H9 (cell line): ENCODE results near the gene IL5RA. TPM values are rescaled to one million over a fixed set of nuclear protein-coding genes. Genes with fewer than 3 reads are reported as not detected.

Source experiments
- DNase-seq: peaks from one replicate; pipeline ENCODE4 v3.0.0-alpha.2; 2017
- H2AFZ ChIP-seq: one replicate; pipeline ENCODE4 v1.6.1; 2013; ENCODE audit warnings: mild to moderate bottlenecking, low read length, control low read depth, moderate library complexity
- H2AK5ac ChIP-seq: 2 replicates; pipeline ENCODE4 v1.6.1; 2013; ENCODE audit warnings: low read length, control low read depth, mixed read lengths; ENCODE audit not compliant: insufficient read length
- H2BK120ac ChIP-seq: one replicate; pipeline ENCODE4 v1.6.1; 2013; ENCODE audit warnings: low read depth, mild to moderate bottlenecking, low read length, control low read depth, inconsistent platforms; ENCODE audit not compliant: poor library complexity, severe bottlenecking
- H2BK12ac ChIP-seq: 2 replicates; pipeline ENCODE4 v1.6.1; 2013; ENCODE audit warnings: low read length, control low read depth, mixed read lengths, low read depth; ENCODE audit not compliant: insufficient read length
- H2BK15ac ChIP-seq: 2 replicates; pipeline ENCODE4 v1.6.1; 2013; ENCODE audit warnings: low read depth, low read length, control low read depth
- H2BK20ac ChIP-seq: one replicate; pipeline ENCODE4 v1.6.1; 2013; ENCODE audit warnings: low read depth, mild to moderate bottlenecking, low read length, control low read depth, inconsistent platforms; ENCODE audit not compliant: poor library complexity, severe bottlenecking
- H2BK5ac ChIP-seq: 2 replicates; pipeline ENCODE4 v1.6.1; 2013; ENCODE audit warnings: low read length, control low read depth, mixed read lengths; ENCODE audit not compliant: insufficient read length
- H3K14ac ChIP-seq: 2 replicates; pipeline ENCODE4 v1.6.1; 2013; ENCODE audit warnings: low read length, control low read depth; ENCODE audit not compliant: insufficient read depth
- H3K18ac ChIP-seq: 2 replicates; pipeline ENCODE4 v1.6.1; 2013; ENCODE audit warnings: low read depth, mild to moderate bottlenecking, mixed read lengths, low read length, control low read depth; ENCODE audit not compliant: insufficient read length
- H3K23ac ChIP-seq: 2 replicates; pipeline ENCODE4 v1.6.1; 2013; ENCODE audit warnings: low read length, control low read depth, mixed read lengths, low read depth; ENCODE audit not compliant: insufficient read length
- H3K23me2 ChIP-seq: 2 replicates; pipeline ENCODE4 v1.6.1; 2013; ENCODE audit warnings: low read depth, mild to moderate bottlenecking, mixed read lengths, low read length, control low read depth; ENCODE audit not compliant: insufficient read length, poor library complexity, severe bottlenecking
- H3K27ac ChIP-seq: 2 replicates; pipeline ENCODE4 v1.5.1; 2013; ENCODE audit warnings: low read length, control low read depth, mixed read lengths, low read depth; ENCODE audit not compliant: insufficient read length
- H3K27me3 ChIP-seq: 2 replicates; pipeline ENCODE4 v1.6.1; 2013; ENCODE audit warnings: low read length, control low read depth, inconsistent platforms; ENCODE audit not compliant: insufficient read depth
- H3K4ac ChIP-seq: 2 replicates; pipeline ENCODE4 v1.6.1; 2013; ENCODE audit warnings: low read depth, mild to moderate bottlenecking, control low read depth, inconsistent platforms, low read length, moderate library complexity
- H3K4me1 ChIP-seq: 2 replicates; pipeline ENCODE4 v1.6.1; 2013; ENCODE audit warnings: low read length, control low read depth, inconsistent platforms; ENCODE audit not compliant: insufficient read depth
- H3K4me2 ChIP-seq: 2 replicates; pipeline ENCODE4 v1.6.1; 2013; ENCODE audit warnings: low read length, control low read depth, mixed read lengths; ENCODE audit not compliant: insufficient read length, insufficient read depth
- H3K56ac ChIP-seq: 2 replicates; pipeline ENCODE4 v1.6.1; 2013; ENCODE audit warnings: low read depth, mild to moderate bottlenecking, mixed read lengths, low read length, control low read depth; ENCODE audit not compliant: insufficient read length
- H3K79me1 ChIP-seq: 2 replicates; pipeline ENCODE4 v1.6.1; 2013; ENCODE audit warnings: low read depth, mild to moderate bottlenecking, moderate library complexity, low read length, control low read depth, inconsistent platforms; ENCODE audit not compliant: insufficient read depth, poor library complexity, severe bottlenecking
- H3K79me2 ChIP-seq: 2 replicates; pipeline ENCODE4 v1.6.1; 2013; ENCODE audit warnings: low read length, control low read depth, inconsistent platforms; ENCODE audit not compliant: insufficient read depth
- H3K9ac ChIP-seq: 2 replicates; pipeline ENCODE4 v1.6.1; 2013; ENCODE audit warnings: low read length, control low read depth, mixed read lengths; ENCODE audit not compliant: insufficient read length; ENCODE audit errors: extremely low read depth
- H3K9me3 ChIP-seq: one replicate; pipeline ENCODE4 v1.6.1; 2013; ENCODE audit warnings: low read depth, low read length, inconsistent platforms; ENCODE audit not compliant: control insufficient read depth
- H3T11ph ChIP-seq: one replicate; pipeline ENCODE4 v1.6.1; 2013; ENCODE audit warnings: mild to moderate bottlenecking, low read length, control low read depth, inconsistent platforms
- H4K20me1 ChIP-seq: one replicate; pipeline ENCODE4 v1.6.1; 2013; ENCODE audit not compliant: control insufficient read depth, insufficient read length, insufficient read depth
- H4K5ac ChIP-seq: 2 replicates; pipeline ENCODE4 v1.6.1; 2013; ENCODE audit warnings: low read depth, mild to moderate bottlenecking, mixed read lengths, low read length, control low read depth; ENCODE audit not compliant: insufficient read length
- H4K8ac ChIP-seq: replicated peaks from 2 replicates; pipeline ENCODE4 v1.6.1; 2013; ENCODE audit warnings: low read length, control low read depth, mixed read lengths, low read depth; ENCODE audit not compliant: insufficient read length
- H4K91ac ChIP-seq: 2 replicates; pipeline ENCODE4 v1.6.1; 2013; ENCODE audit warnings: low read depth, mild to moderate bottlenecking, moderate library complexity, mixed read lengths, low read length, control low read depth; ENCODE audit not compliant: insufficient read length
- H3K27ac Mint-ChIP-seq, 3 experiments: 2 replicates in 2 of 3; 3 replicates in 1 of 3; pipeline ENCODE4 v1.8.0; 2020 to 2021; ENCODE audit warnings: mixed read lengths in 3 of 3, mild to moderate bottlenecking in 1 of 3, moderate library complexity in 1 of 3
- H3K27me3 Mint-ChIP-seq: 2 replicates; pipeline ENCODE4 v1.8.0; 2021; ENCODE audit warnings: low read depth, mild to moderate bottlenecking, moderate library complexity, mixed read lengths
- H3K36me3 Mint-ChIP-seq, 3 experiments: 2 replicates in 2 of 3; 3 replicates in 1 of 3; pipeline ENCODE4 v1.8.0; 2020 to 2021; ENCODE audit warnings: low read depth in 3 of 3, mixed read lengths in 3 of 3; ENCODE audit not compliant: insufficient read depth in 1 of 3
- H3K4me1 Mint-ChIP-seq, 2 experiments: 2 replicates each; pipeline ENCODE4 v1.8.0; 2020; ENCODE audit warnings: mixed read lengths in 2 of 2
- H3K4me3 Mint-ChIP-seq, 2 experiments: 2 replicates in 1 of 2; 3 replicates in 1 of 2; pipeline ENCODE4 v1.8.0; 2020 to 2021; ENCODE audit warnings: mild to moderate bottlenecking in 2 of 2, mixed read lengths in 2 of 2, moderate library complexity in 1 of 2
- H3K9me3 Mint-ChIP-seq, 2 experiments: 2 replicates in 1 of 2; 3 replicates in 1 of 2; pipeline ENCODE4 v1.8.0; 2020; ENCODE audit warnings: mild to moderate bottlenecking in 2 of 2, mixed read lengths in 2 of 2, moderate library complexity in 1 of 2
- CTCF ChIP-seq: fragments of 200-600 bp; sonication (generic); conservative IDR thresholded peaks from 3 replicates; pipeline ENCODE4 v1.8.0; 2021; ENCODE audit warnings: antibody characterized with exemption, mild to moderate bottlenecking
- WGBS: extraction: QIAGEN DNeasy Blood & Tissue Kit; methylation state at CpG from one replicate; pipeline ENCODE4 v1.1.7; 2013; ENCODE audit warnings: missing lambda C conversion rate, low lambda C conversion rate, mixed read lengths; ENCODE audit not compliant: insufficient read length; ENCODE audit errors: extremely low coverage; 5-methylcytosine and 5-hydroxymethylcytosine counted together
- total RNA-seq: library from RNA; stranded (reverse); gene quantifications from 2 replicates; pipeline ENCODE4 v1.2.1, GENCODE V29; 2021

IL5RA gene
- total RNA-seq, 1 experiment from 2014 or later, result not detected

GRCh38 chr3:3038201-3038991 lies 71.8 kb downstream of the IL5RA start:
- Histone ChIP-seq H2AK5ac (no peak overlapping the region), H3K56ac (no peak overlapping the region), H3K23me2 (no peaks in the 10 kb centered on the region), H3T11ph (no peak overlapping the region), H3K4me1 (no peaks in the 10 kb centered on the region; the same call in 1 of the 2 replicates), H3K18ac (peak overlapping the region; percentile 34), H2BK5ac (no peak overlapping the region), H3K79me2 (no peaks in the 10 kb centered on the region), H2BK15ac (no peak overlapping the region), H3K9me3 (no peaks in the 10 kb centered on the region), H4K8ac (no peak overlapping the region), H4K5ac (no peak overlapping the region), H2BK20ac (no peak overlapping the region), H4K91ac (no peak overlapping the region), H3K9ac (no peak overlapping the region), H3K23ac (no peak overlapping the region), H2BK120ac (no peak overlapping the region), H3K27ac (no peak overlapping the region), H2BK12ac (no peak overlapping the region), H3K14ac (0 out of 2 replicates have a peak overlapping the region, but pooled peaks have one; percentile 42), H3K27me3 (no peaks in the 10 kb centered on the region), H3K4me2 (no peak overlapping the region), H4K20me1 (no peaks in the 10 kb centered on the region), H3K4ac (no peak overlapping the region), H2AFZ (peak overlapping the region; percentile 9), H3K79me1 (no peaks in the 10 kb centered on the region)
- H3K27me3 Mint-ChIP-seq, result peaks cover 4% of the 10 kb centered on the region; the same call in 1 of the 2 replicates
- no peak overlapping the region; a peak in 2 of 7 replicates for H3K27ac Mint-ChIP-seq
- peaks cover 8 to 19% of the 10 kb centered on the region in 2 experiments for H3K4me1 Mint-ChIP-seq
- peaks cover 0 to 1% (median 0%) of the 10 kb centered on the region in 3 experiments; a peak in 1 of 7 replicates for H3K36me3 Mint-ChIP-seq
- DNase-seq, result peak; percentile 39
- no peak for TF ChIP-seq CTCF
- H3K4me3 Mint-ChIP-seq, result no peak overlapping the region
- no CpG with 5 or more reads among the region's 25 CpGs for WGBS
- no peaks in the 10 kb centered on the region for H3K9me3 Mint-ChIP-seq
